ENCODE measurements around the gene PHLDB3.

DNA sequence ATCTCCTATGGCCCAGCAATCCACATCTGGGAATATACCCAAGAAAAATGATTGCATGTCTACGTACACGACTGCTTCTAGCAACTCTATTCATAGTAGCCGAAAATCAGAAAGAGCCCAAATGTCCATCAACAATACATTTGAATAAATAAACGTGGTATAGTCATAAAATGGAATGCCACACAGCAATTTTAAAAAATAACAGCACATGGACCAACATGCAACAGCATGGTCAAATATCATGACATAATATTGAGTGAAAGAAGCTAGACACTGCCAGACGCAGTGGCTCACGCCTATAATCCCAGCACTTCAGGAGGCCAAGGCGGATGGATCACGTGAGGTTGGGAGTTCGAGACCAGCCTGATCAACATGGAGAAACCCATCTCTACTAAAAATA, 73.6 kb downstream of the PHLDB3 start:
- TF ChIP-seq, protein P1, sequence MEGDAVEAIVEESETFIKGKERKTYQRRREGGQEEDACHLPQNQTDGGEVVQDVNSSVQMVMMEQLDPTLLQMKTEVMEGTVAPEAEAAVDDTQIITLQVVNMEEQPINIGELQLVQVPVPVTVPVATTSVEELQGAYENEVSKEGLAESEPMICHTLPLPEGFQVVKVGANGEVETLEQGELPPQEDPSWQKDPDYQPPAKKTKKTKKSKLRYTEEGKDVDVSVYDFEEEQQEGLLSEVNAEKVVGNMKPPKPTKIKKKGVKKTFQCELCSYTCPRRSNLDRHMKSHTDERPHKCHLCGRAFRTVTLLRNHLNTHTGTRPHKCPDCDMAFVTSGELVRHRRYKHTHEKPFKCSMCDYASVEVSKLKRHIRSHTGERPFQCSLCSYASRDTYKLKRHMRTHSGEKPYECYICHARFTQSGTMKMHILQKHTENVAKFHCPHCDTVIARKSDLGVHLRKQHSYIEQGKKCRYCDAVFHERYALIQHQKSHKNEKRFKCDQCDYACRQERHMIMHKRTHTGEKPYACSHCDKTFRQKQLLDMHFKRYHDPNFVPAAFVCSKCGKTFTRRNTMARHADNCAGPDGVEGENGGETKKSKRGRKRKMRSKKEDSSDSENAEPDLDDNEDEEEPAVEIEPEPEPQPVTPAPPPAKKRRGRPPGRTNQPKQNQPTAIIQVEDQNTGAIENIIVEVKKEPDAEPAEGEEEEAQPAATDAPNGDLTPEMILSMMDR (IDR thresholded peaks at IDR 0.05), result no peak
- no peak for TF ChIP-seq POLR2AphosphoS5 (IDR thresholded peaks at IDR 0.05)

Measured in sigmoid colon (tissue), 4 donors.